Mesothelial cell of epicardium (in vitro differentiated cells): ENCODE results near the gene LGALSL. TPM values are rescaled to one million over a fixed set of nuclear protein-coding genes. Genes with fewer than 3 reads are reported as not detected.

ENCODE experiments used
- DNase-seq, 2 experiments: peaks; one replicate each; pipeline ENCODE4 v3.0.0; 2021; ENCODE audit warnings: low spot score in 2 of 2; ENCODE audit not compliant: unreplicated experiment in 2 of 2
- H3K27ac Mint-ChIP-seq: 2 replicates; pipeline ENCODE4 v1.8.0; 2021; ENCODE audit warnings: mixed read lengths
- H3K27me3 Mint-ChIP-seq: 2 replicates; pipeline ENCODE4 v1.8.0; 2021; ENCODE audit warnings: low read depth, mixed read lengths
- H3K36me3 Mint-ChIP-seq: 2 replicates; pipeline ENCODE4 v1.8.0; 2021; ENCODE audit warnings: mixed read lengths
- H3K4me1 Mint-ChIP-seq: 2 replicates; pipeline ENCODE4 v1.8.0; 2021; ENCODE audit warnings: mixed read lengths
- H3K4me3 Mint-ChIP-seq: 2 replicates; pipeline ENCODE4 v1.8.0; 2021; ENCODE audit warnings: mild to moderate bottlenecking, moderate library complexity, mixed read lengths
- H3K9me3 Mint-ChIP-seq: 2 replicates; pipeline ENCODE4 v1.8.0; 2021; ENCODE audit warnings: mixed read lengths
- total RNA-seq: library from RNA; stranded (reverse); gene quantifications from 3 replicates; pipeline ENCODE4 v1.2.1, GENCODE V29; 2021
- TF ChIP-seq, protein P1 (sequence below): fragments of 200-600 bp; sonication (generic); IDR thresholded peaks from one replicate; pipeline ENCODE4 v1.5.0; 2021; ENCODE audit warnings: antibody characterized with exemption; ENCODE audit not compliant: unreplicated experiment

Gene LGALSL
- total RNA-seq, 1 donor from 2014 or later, result 15.6 TPM

DNA sequence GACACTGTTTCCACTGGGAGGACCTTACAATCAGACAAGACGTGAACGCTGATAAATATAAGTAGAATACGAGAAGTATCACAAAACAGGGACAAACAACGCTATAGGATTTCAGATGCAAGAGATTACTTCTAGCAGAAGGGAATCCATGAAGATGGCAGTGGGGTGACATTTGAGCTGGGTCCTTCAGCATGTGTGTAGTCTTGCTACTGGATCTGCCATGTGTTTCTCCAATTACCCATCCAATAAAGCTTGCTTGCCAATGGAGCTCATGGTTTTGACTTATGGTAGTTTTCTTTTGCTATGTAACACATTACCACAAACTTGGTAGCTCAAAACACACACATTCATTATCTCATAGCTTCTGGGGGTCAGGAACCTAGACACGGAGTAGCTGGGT, 32.8 kb upstream of the LGALSL start:
- DNase-seq, result no peak
- peaks cover 7% of the 10 kb centered on the region for H3K4me1 Mint-ChIP-seq
- H3K9me3 Mint-ChIP-seq, result no peaks in the 10 kb centered on the region
- H3K27me3 Mint-ChIP-seq, result no peaks in the 10 kb centered on the region
- H3K4me3 Mint-ChIP-seq, result no peak overlapping the region
- TF ChIP-seq, protein P1, sequence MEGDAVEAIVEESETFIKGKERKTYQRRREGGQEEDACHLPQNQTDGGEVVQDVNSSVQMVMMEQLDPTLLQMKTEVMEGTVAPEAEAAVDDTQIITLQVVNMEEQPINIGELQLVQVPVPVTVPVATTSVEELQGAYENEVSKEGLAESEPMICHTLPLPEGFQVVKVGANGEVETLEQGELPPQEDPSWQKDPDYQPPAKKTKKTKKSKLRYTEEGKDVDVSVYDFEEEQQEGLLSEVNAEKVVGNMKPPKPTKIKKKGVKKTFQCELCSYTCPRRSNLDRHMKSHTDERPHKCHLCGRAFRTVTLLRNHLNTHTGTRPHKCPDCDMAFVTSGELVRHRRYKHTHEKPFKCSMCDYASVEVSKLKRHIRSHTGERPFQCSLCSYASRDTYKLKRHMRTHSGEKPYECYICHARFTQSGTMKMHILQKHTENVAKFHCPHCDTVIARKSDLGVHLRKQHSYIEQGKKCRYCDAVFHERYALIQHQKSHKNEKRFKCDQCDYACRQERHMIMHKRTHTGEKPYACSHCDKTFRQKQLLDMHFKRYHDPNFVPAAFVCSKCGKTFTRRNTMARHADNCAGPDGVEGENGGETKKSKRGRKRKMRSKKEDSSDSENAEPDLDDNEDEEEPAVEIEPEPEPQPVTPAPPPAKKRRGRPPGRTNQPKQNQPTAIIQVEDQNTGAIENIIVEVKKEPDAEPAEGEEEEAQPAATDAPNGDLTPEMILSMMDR, result no peak
- H3K36me3 Mint-ChIP-seq, result no peaks in the 10 kb centered on the region
- no peak overlapping the region for H3K27ac Mint-ChIP-seq

GRCh38 chr2:64422466-64422865, 31.5 kb upstream of the LGALSL start:
- no peak for DNase-seq

DNA sequence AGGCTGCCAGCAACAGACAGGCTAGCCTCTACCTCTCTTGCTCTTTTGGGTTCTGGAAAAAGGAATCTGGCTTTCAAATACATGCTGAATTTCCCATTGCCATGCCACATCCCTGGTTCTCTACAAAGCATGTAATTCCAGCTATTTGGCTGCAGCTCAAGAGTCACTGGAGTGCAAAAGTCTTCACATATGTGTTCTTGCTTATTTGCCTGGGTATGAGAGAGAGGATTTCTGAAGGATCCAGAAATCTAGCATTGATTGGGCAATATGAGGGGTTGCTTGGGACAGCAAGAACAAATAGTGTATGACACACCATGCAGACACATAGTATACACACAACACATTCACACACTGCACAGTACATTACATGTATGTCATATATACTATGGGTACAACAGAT, 30.7 kb upstream of the LGALSL start:
- Mint-ChIP-seq H3K27ac (no peak overlapping the region), H3K4me1 (peaks cover 9% of the 10 kb centered on the region), H3K27me3 (no peaks in the 10 kb centered on the region), H3K4me3 (no peak overlapping the region), H3K36me3 (no peaks in the 10 kb centered on the region), H3K9me3 (no peaks in the 10 kb centered on the region)
- no peak for DNase-seq
- TF ChIP-seq, protein P1, result no peak

More at GRCh38 chr2:64422466-64422865, 31.5 kb upstream of the LGALSL start:
- Mint-ChIP-seq H3K27ac (no peak overlapping the region), H3K9me3 (no peaks in the 10 kb centered on the region), H3K27me3 (no peaks in the 10 kb centered on the region), H3K4me3 (no peak overlapping the region), H3K36me3 (no peaks in the 10 kb centered on the region), H3K4me1 (peaks cover 9% of the 10 kb centered on the region)
- TF ChIP-seq, protein P1, result no peak

GRCh38 chr2:64424416-64424987, 29.5 kb upstream of the LGALSL start:
- Mint-ChIP-seq H3K4me1 (peaks cover 9% of the 10 kb centered on the region), H3K36me3 (no peaks in the 10 kb centered on the region), H3K27ac (no peak overlapping the region), H3K4me3 (no peak overlapping the region), H3K9me3 (no peaks in the 10 kb centered on the region), H3K27me3 (peaks cover under 1% of the 10 kb centered on the region)
- TF ChIP-seq, protein P1, result no peak
- DNase-seq, result no peak

DNA sequence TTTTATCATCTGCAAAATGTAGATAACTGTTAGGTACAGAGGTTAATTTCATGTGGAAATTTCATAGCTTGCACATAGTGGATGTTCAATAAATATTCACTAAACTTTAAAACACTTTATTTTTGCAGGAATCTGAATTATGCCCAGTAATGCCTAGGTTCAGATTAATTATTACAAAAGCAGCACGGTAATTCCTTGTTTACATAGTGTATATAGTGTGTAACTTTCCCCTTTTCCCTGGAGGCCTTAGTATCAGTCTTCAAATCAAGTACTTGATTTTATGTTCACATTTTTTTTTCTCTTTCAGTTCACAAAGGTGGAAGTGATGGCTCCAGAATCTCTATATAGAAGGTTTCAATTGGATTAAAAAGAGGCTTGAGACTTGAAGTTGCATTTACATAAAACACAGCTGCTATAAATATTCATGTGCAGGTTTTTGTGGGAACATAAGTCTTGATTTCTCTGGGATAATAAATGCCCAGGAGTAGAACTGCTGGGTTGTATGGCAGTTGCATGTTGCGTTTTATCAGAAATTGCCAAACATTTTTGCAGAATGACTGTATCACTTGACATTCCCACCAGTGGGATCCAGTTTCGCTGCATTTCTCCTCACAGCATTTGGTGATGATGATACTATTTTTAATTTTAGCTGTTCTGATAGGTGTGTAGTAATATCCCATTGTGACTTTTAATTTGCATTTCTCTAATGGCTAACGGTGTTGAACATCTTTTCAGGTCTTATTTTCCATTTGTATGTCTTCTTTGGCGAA, 27.6 kb upstream of the LGALSL start:
- TF ChIP-seq, protein P1, result no peak
- Mint-ChIP-seq H3K9me3 (peaks cover 6% of the 10 kb centered on the region), H3K36me3 (peaks cover 4% of the 10 kb centered on the region), H3K27ac (no peak overlapping the region), H3K4me1 (peaks cover 9% of the 10 kb centered on the region), H3K27me3 (peaks cover 2% of the 10 kb centered on the region), H3K4me3 (no peak overlapping the region)
- no peak for DNase-seq
